A673 (cell line): ENCODE data around the gene POSTN. TPM values are rescaled to one million over a fixed set of nuclear protein-coding genes. Genes with fewer than 3 reads are reported as not detected.
A peak's percentile ranks its signal among the peaks of the same experiment; 100 is the strongest.

ENCODE experiments used
- BruUV-seq: library from RNA; stranded (reverse); fragments of 400-500 nt; replicated peaks from 2 replicates; lab custom pipeline; 2021; lab: Mats Ljungman, UMichigan
- CTCF ChIA-PET: fragments of 300-600 bp; sonication (Branson Sonifier 250); formaldehyde crosslinking; loops from one replicate; lab custom pipeline; 2022; ENCODE audit warnings: antibody characterized with exemption; lab: Charles Lee
- POLR2A ChIA-PET: fragments of 300-600 bp; sonication (Branson Sonifier 250); formaldehyde crosslinking; loops from one replicate; lab custom pipeline; 2022; ENCODE audit warnings: antibody characterized with exemption; ENCODE audit not compliant: low non-redundant PET; lab: Charles Lee
- DNase-seq: peaks from one replicate; pipeline ENCODE4 v3.0.0-alpha.2; 2015; ENCODE audit warnings: low spot score
- H3K27ac ChIP-seq: fragments of 200-600 bp; sonication (generic); 2 replicates; pipeline ENCODE4 v1.5.1; 2016; ENCODE audit warnings: mixed run types, low read depth, mild to moderate bottlenecking, mixed read lengths, antibody characterized with exemption, low read length; ENCODE audit not compliant: poor library complexity, severe bottlenecking
- H3K27me3 ChIP-seq: fragments of 200-600 bp; sonication (generic); replicated peaks from 2 replicates; pipeline ENCODE4 v1.6.1; 2017; ENCODE audit warnings: mixed run types, low read depth, mild to moderate bottlenecking, mixed read lengths, antibody characterized with exemption, low read length; ENCODE audit not compliant: insufficient read depth, poor library complexity
- H3K36me3 ChIP-seq: fragments of 200-600 bp; sonication (generic); 2 replicates; pipeline ENCODE4 v1.6.1; 2016; ENCODE audit warnings: mixed run types, mild to moderate bottlenecking, mixed read lengths, antibody characterized with exemption, low read length; ENCODE audit not compliant: insufficient read depth, poor library complexity, severe bottlenecking
- H3K4me1 ChIP-seq: fragments of 200-600 bp; sonication (generic); 2 replicates; pipeline ENCODE4 v1.6.1; 2017; ENCODE audit warnings: mixed run types, mild to moderate bottlenecking, mixed read lengths, antibody characterized with exemption, low read length; ENCODE audit not compliant: insufficient read depth, poor library complexity, severe bottlenecking
- H3K4me3 ChIP-seq: fragments of 200-600 bp; sonication (generic); 2 replicates; pipeline ENCODE4 v1.5.1; 2016; ENCODE audit warnings: low read depth, mixed run types, mild to moderate bottlenecking, mixed read lengths, low read length; ENCODE audit not compliant: poor library complexity, severe bottlenecking
- H3K9me3 ChIP-seq: fragments of 200-600 bp; sonication (generic); 2 replicates; pipeline ENCODE4 v1.6.1; 2016; ENCODE audit warnings: mixed run types, low read depth, mild to moderate bottlenecking, mixed read lengths, antibody characterized with exemption, low read length; ENCODE audit not compliant: poor library complexity, severe bottlenecking
- EZH2 ChIP-seq: fragments of 200-600 bp; sonication (generic); IDR thresholded peaks from 2 replicates; pipeline ENCODE4 v1.6.1; 2017; ENCODE audit warnings: borderline replicate concordance, low read depth, mild to moderate bottlenecking, mixed read lengths, antibody characterized with exemption, low read length; ENCODE audit not compliant: poor library complexity, severe bottlenecking
- intact Hi-C: fragments of 100-400 bp; cut with micrococcal nuclease; formaldehyde crosslinking; loops from one replicate; pipeline ENCODE4 v1.10.0; 2022; ENCODE audit not compliant: unreplicated experiment
- total RNA-seq: library from RNA; stranded (reverse); gene quantifications from 2 replicates; pipeline ENCODE4 v1.2.3, GENCODE V29; 2021
- TF ChIP-seq, protein P1 (sequence below): fragments of 300-800, 200-600 bp; sonication (generic); conservative IDR thresholded peaks from 2 replicates; pipeline ENCODE4 v1.5.1; 2017; ENCODE audit warnings: low read depth, mild to moderate bottlenecking, antibody characterized with exemption, low read length, moderate library complexity, mixed read lengths

The POSTN gene
- total RNA-seq, 1 experiment from 2014 or later, result 1.8 TPM

DNA sequence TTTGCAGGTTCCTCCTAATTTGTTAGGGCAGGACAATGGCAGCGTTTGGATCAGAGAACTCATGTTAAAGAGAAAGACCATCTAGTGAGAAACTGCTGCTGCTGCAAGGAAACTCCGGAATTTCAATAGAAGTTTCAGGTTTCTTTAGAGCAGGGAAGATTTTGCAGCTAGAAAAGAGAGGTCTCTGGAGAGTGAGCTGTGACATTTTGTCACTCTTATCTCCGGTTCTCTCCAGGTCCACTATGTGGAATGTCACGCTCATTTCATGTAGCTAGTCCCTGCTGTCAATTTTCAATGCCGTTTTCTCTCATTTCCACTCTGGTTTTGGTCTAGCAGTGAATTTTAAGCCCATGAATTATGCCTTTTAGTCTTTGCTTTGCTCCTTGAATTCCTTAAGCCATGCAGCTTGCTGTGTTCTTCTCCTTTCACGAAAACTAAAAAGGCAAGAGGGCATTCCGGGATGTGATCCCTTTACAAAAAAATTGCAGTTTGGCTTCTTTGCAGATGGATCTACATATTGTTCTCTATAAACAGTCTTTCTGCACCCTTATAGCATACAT is 46.7 kb upstream of the POSTN start:
- POLR2A ChIA-PET, result no interaction called here
- no peak for TF ChIP-seq EZH2
- TF ChIP-seq, protein P1, sequence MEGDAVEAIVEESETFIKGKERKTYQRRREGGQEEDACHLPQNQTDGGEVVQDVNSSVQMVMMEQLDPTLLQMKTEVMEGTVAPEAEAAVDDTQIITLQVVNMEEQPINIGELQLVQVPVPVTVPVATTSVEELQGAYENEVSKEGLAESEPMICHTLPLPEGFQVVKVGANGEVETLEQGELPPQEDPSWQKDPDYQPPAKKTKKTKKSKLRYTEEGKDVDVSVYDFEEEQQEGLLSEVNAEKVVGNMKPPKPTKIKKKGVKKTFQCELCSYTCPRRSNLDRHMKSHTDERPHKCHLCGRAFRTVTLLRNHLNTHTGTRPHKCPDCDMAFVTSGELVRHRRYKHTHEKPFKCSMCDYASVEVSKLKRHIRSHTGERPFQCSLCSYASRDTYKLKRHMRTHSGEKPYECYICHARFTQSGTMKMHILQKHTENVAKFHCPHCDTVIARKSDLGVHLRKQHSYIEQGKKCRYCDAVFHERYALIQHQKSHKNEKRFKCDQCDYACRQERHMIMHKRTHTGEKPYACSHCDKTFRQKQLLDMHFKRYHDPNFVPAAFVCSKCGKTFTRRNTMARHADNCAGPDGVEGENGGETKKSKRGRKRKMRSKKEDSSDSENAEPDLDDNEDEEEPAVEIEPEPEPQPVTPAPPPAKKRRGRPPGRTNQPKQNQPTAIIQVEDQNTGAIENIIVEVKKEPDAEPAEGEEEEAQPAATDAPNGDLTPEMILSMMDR, result no peak
- no peak overlapping the region for H3K27ac ChIP-seq
- DNase-seq, result no peak
- no peaks in the 10 kb centered on the region for H3K36me3 ChIP-seq
- no peaks in the 10 kb centered on the region for H3K27me3 ChIP-seq
- BruUV-seq, result no TSS peak
- H3K4me3 ChIP-seq, result no peak overlapping the region
- intact Hi-C loops, result no loop called here
- H3K4me1 ChIP-seq, result peaks cover 16% of the 10 kb centered on the region
- H3K9me3 ChIP-seq, result no peaks in the 10 kb centered on the region
- CTCF ChIA-PET, result interaction anchor here (0.6 kb wide), 1 partner anchor 23 kb away, joined by 3 read pairs; no protein-coding TSS in a partner anchor

DNA sequence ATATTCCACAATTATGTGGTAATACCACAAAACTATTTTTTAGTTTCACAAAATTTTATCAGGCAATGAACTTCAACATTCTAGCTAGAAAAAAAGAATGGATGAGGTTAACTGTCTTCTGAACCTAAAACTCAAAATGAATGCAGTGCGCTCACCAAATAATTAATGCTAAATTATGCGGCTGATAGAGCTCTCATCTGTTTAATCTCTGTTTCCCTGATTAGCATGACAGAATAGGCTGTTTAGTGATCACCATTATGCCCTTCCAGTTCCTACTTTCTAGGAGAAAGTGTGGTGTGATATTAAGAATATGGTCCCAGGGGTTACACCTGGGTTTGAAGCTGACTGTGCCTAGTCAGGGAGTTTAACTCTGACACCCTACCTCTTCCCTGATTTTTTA is 42.8 kb upstream of the POSTN start:
- Histone ChIP-seq H3K9me3 (no peaks in the 10 kb centered on the region), H3K4me3 (no peak overlapping the region), H3K27me3 (no peaks in the 10 kb centered on the region), H3K4me1 (peaks cover 16% of the 10 kb centered on the region), H3K36me3 (peaks cover 2% of the 10 kb centered on the region), H3K27ac (no peak overlapping the region)
- TF ChIP-seq, protein P1, result no peak
- no peak for TF ChIP-seq EZH2
- no TSS peak for BruUV-seq
- peak; percentile 63 for DNase-seq
- CTCF ChIA-PET, result interaction anchor here (1.4 to 2.2 kb wide), 3 partner anchors 25 to 582 kb away, joined by 5 to 17 read pairs (median 6); partner anchors contain the start of gene TRPC4
- intact Hi-C loops, result loop anchor here (2.0 to 5.0 kb wide), 4 partner anchors 229 to 941 kb away; no protein-coding TSS in a partner anchor
- POLR2A ChIA-PET, result interaction anchor here (0.6 kb wide), 1 partner anchor 46 kb away, joined by 3 read pairs; no protein-coding TSS in a partner anchor

DNA sequence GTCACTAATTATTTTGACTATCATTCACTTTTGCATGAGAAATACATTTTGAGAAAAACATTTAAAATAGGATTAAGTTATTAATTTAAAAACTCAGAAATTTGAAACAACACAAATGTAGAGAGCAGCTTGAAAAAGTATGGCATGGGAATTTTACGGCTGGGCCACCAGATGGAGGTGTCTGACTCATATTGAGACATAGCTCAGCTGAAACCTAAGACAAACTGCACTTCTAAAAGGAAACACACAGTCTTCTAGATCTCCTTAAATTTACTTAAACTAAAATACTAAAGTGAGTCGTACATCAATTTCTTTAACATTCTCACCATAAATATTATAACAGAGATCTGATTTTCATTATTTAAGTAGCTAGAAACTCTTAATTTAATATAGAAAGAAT is 41.9 kb upstream of the POSTN start:
- intact Hi-C loops, result loop anchor here (1.0 to 5.0 kb wide), 5 partner anchors 230 to 942 kb away; no protein-coding TSS in a partner anchor

More for the DNA sequence above, 41.9 kb upstream of the POSTN start:
- TF ChIP-seq, protein P1, result peak; percentile 83
- no peak for TF ChIP-seq EZH2
- Histone ChIP-seq H3K9me3 (no peaks in the 10 kb centered on the region), H3K4me3 (no peak overlapping the region), H3K4me1 (peaks cover 16% of the 10 kb centered on the region), H3K27me3 (no peaks in the 10 kb centered on the region), H3K27ac (no peak overlapping the region), H3K36me3 (peaks cover 6% of the 10 kb centered on the region)
- BruUV-seq, result no TSS peak
- DNase-seq, result peak; percentile 80
- ChIA-PET CTCF (interaction anchor here (1.1 to 2.2 kb wide), 5 partner anchors 26 to 941 kb away, joined by 4 to 17 read pairs (median 6); partner anchors contain the start of gene TRPC4), POLR2A (interaction anchor here (0.5 kb wide), 1 partner anchor 230 kb away, joined by 3 read pairs; no protein-coding TSS in a partner anchor)
